ENCODE results near the gene TLX1.

Gene TLX1

DNA sequence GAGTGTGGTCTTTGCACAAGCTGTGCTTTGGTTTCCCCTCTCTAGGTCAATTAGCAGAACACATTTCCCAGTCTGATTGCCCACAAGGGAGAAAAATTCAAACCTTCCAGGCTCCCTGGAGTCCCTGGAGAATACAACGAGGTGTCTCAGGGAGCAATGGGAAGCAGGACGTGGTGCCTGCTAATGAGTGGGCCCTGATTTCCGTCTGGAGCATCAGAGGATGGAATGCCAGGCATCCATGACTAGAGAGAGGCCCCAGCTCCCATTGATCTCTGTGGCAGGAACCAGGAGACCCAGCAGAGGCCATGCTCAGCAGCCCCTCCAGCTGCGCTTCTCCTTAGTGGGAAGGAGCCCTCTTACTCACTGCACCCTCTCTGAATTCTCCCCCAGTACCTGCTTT lies 33.2 kb upstream of the TLX1 start:
- TF ChIP-seq, protein P1, sequence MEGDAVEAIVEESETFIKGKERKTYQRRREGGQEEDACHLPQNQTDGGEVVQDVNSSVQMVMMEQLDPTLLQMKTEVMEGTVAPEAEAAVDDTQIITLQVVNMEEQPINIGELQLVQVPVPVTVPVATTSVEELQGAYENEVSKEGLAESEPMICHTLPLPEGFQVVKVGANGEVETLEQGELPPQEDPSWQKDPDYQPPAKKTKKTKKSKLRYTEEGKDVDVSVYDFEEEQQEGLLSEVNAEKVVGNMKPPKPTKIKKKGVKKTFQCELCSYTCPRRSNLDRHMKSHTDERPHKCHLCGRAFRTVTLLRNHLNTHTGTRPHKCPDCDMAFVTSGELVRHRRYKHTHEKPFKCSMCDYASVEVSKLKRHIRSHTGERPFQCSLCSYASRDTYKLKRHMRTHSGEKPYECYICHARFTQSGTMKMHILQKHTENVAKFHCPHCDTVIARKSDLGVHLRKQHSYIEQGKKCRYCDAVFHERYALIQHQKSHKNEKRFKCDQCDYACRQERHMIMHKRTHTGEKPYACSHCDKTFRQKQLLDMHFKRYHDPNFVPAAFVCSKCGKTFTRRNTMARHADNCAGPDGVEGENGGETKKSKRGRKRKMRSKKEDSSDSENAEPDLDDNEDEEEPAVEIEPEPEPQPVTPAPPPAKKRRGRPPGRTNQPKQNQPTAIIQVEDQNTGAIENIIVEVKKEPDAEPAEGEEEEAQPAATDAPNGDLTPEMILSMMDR (IDR thresholded peaks at IDR 0.05; ENCODE audit: low read depth, low read length): no peak
- H3K4me3 ChIP-seq (ENCODE audit: low read depth, low read length): no peak overlapping the region

DNA sequence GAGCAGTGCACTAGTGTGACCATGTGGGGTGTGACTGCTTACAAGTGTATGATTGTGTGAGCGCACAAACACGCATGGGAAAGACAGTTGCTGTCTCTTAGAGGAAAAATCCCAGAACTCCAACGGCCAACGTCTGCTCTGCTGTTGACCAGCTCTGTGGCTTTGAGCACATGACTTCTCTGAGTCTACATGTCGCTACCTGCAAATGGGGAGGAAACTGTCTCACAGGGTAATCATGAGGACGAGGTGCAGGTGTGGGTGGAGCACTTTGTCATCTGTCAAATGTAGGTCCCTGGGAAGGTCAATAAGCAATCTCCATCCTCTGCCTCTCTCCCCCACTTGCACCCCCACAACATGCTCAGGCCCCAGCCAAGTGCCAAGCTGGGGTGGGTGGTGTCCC lies 31.2 kb upstream of the TLX1 start:
- H3K4me3 ChIP-seq (ENCODE audit: low read depth, low read length): no peak overlapping the region
- TF ChIP-seq, protein P1 (IDR thresholded peaks at IDR 0.05; ENCODE audit: low read depth, low read length): no peak

DNA sequence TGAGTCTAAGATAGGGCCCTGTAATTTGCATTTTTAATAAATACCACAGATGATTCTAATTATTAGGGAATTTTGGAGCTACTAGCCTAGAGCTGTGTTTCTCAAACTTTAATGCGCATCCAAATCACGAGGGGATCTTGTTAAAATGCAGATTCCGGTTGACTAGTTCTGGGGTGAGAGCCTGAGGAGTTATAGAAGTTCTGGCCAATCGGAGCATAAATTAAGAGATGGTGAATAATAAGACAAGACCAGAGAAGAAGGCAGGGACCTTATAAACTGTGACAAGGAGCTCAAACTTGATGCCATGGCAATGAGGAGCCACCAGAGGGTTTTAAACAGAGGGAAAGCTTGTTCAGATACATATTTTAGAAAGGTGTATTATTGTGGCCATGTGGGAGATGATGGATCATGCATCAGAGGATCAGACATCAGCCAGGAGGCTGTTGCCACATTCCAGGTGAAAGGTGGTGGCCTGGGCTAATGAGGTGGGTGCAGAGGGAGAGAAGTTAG lies 29.7 kb upstream of the TLX1 start:
- TF ChIP-seq, protein P1 (IDR thresholded peaks at IDR 0.05; ENCODE audit: low read depth, low read length): no peak
- no peak overlapping the region for H3K4me3 ChIP-seq (ENCODE audit: low read depth, low read length)

DNA sequence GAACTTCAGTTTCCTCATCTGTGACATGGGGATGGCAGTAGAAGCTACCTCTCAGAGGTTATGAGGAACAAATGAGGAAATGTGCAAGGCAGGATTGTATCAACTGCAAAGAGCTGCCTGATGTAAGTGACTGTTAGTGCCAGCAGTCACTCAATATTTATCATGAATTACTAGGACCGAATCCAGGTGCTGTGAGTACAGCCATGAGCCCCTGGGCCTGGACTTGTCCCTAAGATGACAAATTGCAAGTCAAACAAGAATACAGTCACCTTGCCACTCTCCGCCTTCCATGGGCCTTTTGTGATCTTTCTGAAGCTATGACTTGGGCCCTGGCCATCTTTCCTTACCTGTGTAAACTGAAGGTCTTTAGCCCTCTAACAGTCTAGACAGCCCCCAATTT lies 27.7 kb upstream of the TLX1 start:
- TF ChIP-seq, protein P1 (IDR thresholded peaks at IDR 0.05; ENCODE audit: low read depth, low read length): no peak
- H3K4me3 ChIP-seq (ENCODE audit: low read depth, low read length): no peak overlapping the region

DNA sequence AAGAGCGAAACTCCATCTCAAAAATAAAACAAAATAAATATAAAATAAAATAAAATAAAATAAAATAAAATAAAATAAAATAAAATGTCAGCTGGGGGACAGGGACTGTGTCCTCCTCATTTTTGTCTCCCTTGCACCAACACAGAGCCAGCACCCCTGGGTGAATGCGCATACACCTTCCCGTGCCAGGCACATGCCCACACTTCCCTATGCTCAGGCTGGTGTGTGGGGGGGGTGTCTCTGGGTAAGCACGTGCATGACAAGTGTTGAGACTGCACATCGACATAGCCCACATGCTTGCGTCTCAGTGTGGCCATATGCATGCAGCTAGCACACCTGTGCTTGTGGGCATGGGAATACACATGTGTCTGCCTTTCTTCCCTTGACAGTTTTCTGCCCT lies 24.7 kb upstream of the TLX1 start:
- TF ChIP-seq, protein P1 (IDR thresholded peaks at IDR 0.05; ENCODE audit: low read depth, low read length): no peak
- no peak overlapping the region for H3K4me3 ChIP-seq (ENCODE audit: low read depth, low read length)

DNA sequence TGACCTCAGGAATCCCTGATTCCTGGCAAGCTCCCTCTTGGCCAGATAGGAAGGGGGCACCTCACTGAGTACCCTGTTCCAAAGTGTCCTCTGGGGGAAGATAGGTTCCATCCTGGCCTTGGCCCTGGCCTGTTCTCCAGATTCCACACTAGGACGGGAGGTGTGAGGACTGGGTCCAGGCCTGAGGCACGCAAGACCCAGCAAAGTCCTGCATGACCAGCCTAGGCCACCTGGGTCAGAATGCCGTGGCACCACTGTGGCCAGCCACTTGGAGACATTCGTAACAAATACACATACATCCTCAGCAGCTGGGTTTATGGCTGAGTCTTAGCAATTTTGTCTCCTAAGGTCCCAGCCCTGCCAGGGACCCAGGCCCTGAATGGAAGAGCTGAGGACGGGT lies 23.3 kb upstream of the TLX1 start:
- TF ChIP-seq, protein P1 (IDR thresholded peaks at IDR 0.05; ENCODE audit: low read depth, low read length): no peak
- H3K4me3 ChIP-seq (ENCODE audit: low read depth, low read length): no peak overlapping the region

DNA sequence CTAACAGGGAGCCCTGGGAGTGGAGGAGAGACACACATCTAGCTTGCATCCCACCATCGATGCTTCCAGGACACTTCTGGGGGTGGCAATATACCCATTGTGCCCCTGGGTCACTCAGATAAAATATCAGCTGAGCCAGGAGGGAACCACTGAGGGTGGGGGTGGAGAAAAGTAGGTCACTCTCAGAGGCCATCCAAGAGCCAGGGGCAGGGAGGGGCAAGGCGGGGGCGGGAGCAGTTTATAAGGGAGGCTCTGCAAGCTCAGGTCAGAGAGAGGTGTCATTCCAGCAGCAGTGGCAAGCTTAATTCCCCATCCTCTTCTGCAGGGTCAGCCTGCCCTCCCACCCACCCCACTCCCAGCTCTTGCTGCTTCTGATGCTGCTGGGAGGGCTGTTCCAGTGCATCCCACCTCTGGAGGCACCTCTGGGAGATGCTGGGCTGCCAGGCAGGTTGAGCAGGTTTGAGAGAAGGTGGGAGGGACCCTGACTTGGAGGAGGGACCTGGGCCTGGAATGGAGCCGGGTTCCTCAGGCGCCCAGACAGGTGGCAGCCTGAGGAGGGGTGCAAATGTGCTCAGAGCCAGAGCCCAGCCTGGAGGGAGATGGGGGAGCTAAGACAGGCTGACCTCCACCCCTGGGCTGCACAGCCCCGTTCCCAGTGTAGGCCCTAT lies 20.1 kb upstream of the TLX1 start:
- TF ChIP-seq, protein P1 (IDR thresholded peaks at IDR 0.05; ENCODE audit: low read depth, low read length): no peak
- no peak overlapping the region for H3K4me3 ChIP-seq (ENCODE audit: low read depth, low read length)

Measured in WI38 (cell line).